ENCODE results near the gene GLP2R. TPM values are rescaled to one million over a fixed set of nuclear protein-coding genes. Genes with fewer than 3 reads are reported as not detected.

GLP2R gene
- total and polyA plus RNA-seq, 2 of the 8 experiments (the other 6 are each of a cell fraction or from before 2014, with no cell fraction given) = not detected

- no peak for TF ChIP-seq JUN (IDR thresholded peaks at IDR 0.05; ENCODE audit: low read depth, low read length)
- TF ChIP-seq RNF2 (IDR thresholded peaks at IDR 0.05; ENCODE audit: borderline replicate concordance, low read depth, low read length, missing control alignments, poor library complexity, severe bottlenecking) = no peak
- no peak for TF ChIP-seq CBX8 (IDR thresholded peaks at IDR 0.05; ENCODE audit: borderline replicate concordance, low read depth, low read length)
- TF ChIP-seq CHD1 (IDR thresholded peaks at IDR 0.05; ENCODE audit: low read depth, low read length) = no peak
- no peak for TF ChIP-seq TCF12 (IDR thresholded peaks at IDR 0.05; ENCODE audit: low read depth, low read length)
- TF ChIP-seq SIN3A (conservative IDR thresholded peaks at IDR 0.05 in 1 of 2, IDR thresholded peaks at IDR 0.05 in 1 of 2; ENCODE audit: low read depth in 1 of 2, low read length in 2 of 2) = no peak
- no peak for TF ChIP-seq BRCA1 (IDR thresholded peaks at IDR 0.05; ENCODE audit: low read depth, low read length)
- TF ChIP-seq, protein P1, sequence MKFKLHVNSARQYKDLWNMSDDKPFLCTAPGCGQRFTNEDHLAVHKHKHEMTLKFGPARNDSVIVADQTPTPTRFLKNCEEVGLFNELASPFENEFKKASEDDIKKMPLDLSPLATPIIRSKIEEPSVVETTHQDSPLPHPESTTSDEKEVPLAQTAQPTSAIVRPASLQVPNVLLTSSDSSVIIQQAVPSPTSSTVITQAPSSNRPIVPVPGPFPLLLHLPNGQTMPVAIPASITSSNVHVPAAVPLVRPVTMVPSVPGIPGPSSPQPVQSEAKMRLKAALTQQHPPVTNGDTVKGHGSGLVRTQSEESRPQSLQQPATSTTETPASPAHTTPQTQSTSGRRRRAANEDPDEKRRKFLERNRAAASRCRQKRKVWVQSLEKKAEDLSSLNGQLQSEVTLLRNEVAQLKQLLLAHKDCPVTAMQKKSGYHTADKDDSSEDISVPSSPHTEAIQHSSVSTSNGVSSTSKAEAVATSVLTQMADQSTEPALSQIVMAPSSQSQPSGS (IDR thresholded peaks at IDR 0.05; ENCODE audit: low read length) = no peak
- no peak for TF ChIP-seq FOSL1 (IDR thresholded peaks at IDR 0.05; ENCODE audit: insufficient read depth, low read depth, low read length)
Measured at GRCh38 chr17:9934331-9934730, 108.6 kb downstream of the GLP2R start (continued).

Measured in H1 (cell line).